Smooth muscle cell (in vitro differentiated cells): ENCODE measurements around the gene ZMPSTE24. TPM values are rescaled to one million over a fixed set of nuclear protein-coding genes. Genes with fewer than 3 reads are reported as not detected.

Source experiments
- polyA plus RNA-seq: library from polyadenylated mRNA; unstranded; fragments of >200 nt; fragmentation: Nextera tagmentation; extraction: Ambion mirVana; gene quantifications from 2 replicates; pipeline ENCODE4 v1.2.1, GENCODE V29; 2016
- total RNA-seq: library from RNA; depleted of rRNA; stranded (reverse); fragments of >200 nt; gene quantifications from 2 replicates; pipeline ENCODE4 v1.2.3, GENCODE V29; 2014

Gene ZMPSTE24
- total and polyA plus RNA-seq, 2 experiments from 2014 or later, result 28.8 to 48.9 TPM

Other genes starting within 250 kb of the ZMPSTE24 start
- gene CAP1, start 217.5 kb upstream of the ZMPSTE24 start, total RNA-seq, result 362 and 390 TPM in 2 replicates
- gene CAP1, start 217.5 kb upstream of the ZMPSTE24 start, polyA plus RNA-seq, result 370 and 381 TPM in 2 replicates
- 66.3 and 85.6 TPM in 2 replicates for gene PPT1, start 161.0 kb upstream of the ZMPSTE24 start, total RNA-seq
- 72.4 and 72.5 TPM in 2 replicates for gene PPT1, start 161.0 kb upstream of the ZMPSTE24 start, polyA plus RNA-seq
- gene RLF, start 96.8 kb upstream of the ZMPSTE24 start, total RNA-seq, result 35.2 and 39.6 TPM in 2 replicates
- 7.3 and 8.2 TPM in 2 replicates for gene RLF, start 96.8 kb upstream of the ZMPSTE24 start, polyA plus RNA-seq
- not detected in 2 replicates for gene TMCO2, start 10.3 kb upstream of the ZMPSTE24 start, total RNA-seq
- not detected in 2 replicates for gene TMCO2, start 10.3 kb upstream of the ZMPSTE24 start, polyA plus RNA-seq
- 6.5 and 8.0 TPM in 2 replicates for gene COL9A2, start 59.0 kb downstream of the ZMPSTE24 start, total RNA-seq
- gene COL9A2, start 59.0 kb downstream of the ZMPSTE24 start, polyA plus RNA-seq, result 16.0 and 24.5 TPM in 2 replicates
- 16.0 and 18.4 TPM in 2 replicates for gene SMAP2, start 115.5 kb downstream of the ZMPSTE24 start, total RNA-seq
- gene SMAP2, start 115.5 kb downstream of the ZMPSTE24 start, polyA plus RNA-seq, result 22.5 and 29.7 TPM in 2 replicates
- 6.5 and 6.8 TPM in 2 replicates for gene ZFP69B, start 192.2 kb downstream of the ZMPSTE24 start, total RNA-seq
- 1.5 and 4.3 TPM in 2 replicates for gene ZFP69B, start 192.2 kb downstream of the ZMPSTE24 start, polyA plus RNA-seq
- gene ZFP69, start 219.1 kb downstream of the ZMPSTE24 start, total RNA-seq, result 2.1 and 2.6 TPM in 2 replicates
- 0.97 and 4.3 TPM in 2 replicates for gene ZFP69, start 219.1 kb downstream of the ZMPSTE24 start, polyA plus RNA-seq